Urinary bladder (tissue), 4 donors: Measurements from ENCODE around the gene MAGEB4. TPM values are rescaled to one million over a fixed set of nuclear protein-coding genes. Genes with fewer than 3 reads are reported as not detected.

Experiments
- DNase-seq: peaks from one replicate; pipeline ENCODE4 v3.0.0-alpha.2; 2015; ENCODE audit errors: extremely low spot score
- H3K27ac ChIP-seq: one replicate; pipeline ENCODE4 v1.5.1; 2013; ENCODE audit warnings: low read depth, mild to moderate bottlenecking, moderate library complexity
- H3K36me3 ChIP-seq: one replicate; pipeline ENCODE4 v1.6.1; 2013; ENCODE audit warnings: mild to moderate bottlenecking, moderate library complexity; ENCODE audit not compliant: insufficient read depth
- H3K4me1 ChIP-seq: one replicate; pipeline ENCODE4 v1.6.1; 2013; ENCODE audit warnings: mild to moderate bottlenecking, moderate library complexity; ENCODE audit not compliant: insufficient read depth
- H3K4me3 ChIP-seq: one replicate; pipeline ENCODE4 v1.5.1; 2013; ENCODE audit warnings: low read depth, low read length
- WGBS: extraction: QIAGEN DNeasy Blood & Tissue Kit; methylation state at CpG from one replicate; pipeline ENCODE4 v1.1.7; 2013; 5-methylcytosine and 5-hydroxymethylcytosine counted together
- polyA plus RNA-seq: library from polyadenylated mRNA; stranded (reverse); fragments of 200-250 nt; gene quantifications from one replicate; pipeline ENCODE4 v1.2.3, GENCODE V29; 2013
- total RNA-seq: library from RNA; depleted of rRNA; stranded (reverse); fragments of >200 nt; gene quantifications from one replicate; pipeline ENCODE4 v1.2.3, GENCODE V29; 2014
- donor health status: healthy with polysubstance abuse.
- donor health status: healthy.

MAGEB4 gene
- total and polyA plus RNA-seq, 2 donors = not detected

DNA sequence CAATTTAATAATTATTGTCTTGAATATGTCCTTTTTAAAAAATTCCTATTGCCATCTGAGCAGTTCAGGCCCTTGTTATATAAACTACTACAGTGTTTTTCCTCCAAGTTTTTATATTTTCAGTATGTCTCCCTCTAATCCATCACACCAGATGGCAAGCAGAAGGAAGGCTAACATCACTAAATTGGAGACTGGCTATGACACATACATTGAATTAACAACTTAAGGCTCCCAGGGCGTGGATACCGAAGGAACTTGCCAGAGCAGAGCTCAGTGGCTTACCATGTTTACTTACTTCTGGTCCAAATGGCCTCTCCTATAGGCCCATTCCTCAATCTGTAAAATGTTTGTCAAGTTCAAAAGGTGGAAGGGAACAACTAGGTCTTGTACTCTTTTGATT is 18.1 kb downstream of the MAGEB4 start:
- WGBS = 66% methylated on average over 2 of the region's 2 CpGs

GRCh38 chrX:30261012-30261411 is 19.2 kb downstream of the MAGEB4 start:
- no peak for DNase-seq
- Histone ChIP-seq H3K36me3 (no peaks in the 10 kb centered on the region), H3K27ac (no peak overlapping the region), H3K4me1 (no peaks in the 10 kb centered on the region), H3K4me3 (no peak overlapping the region)

More for the DNA sequence above, 18.1 kb downstream of the MAGEB4 start:
- Histone ChIP-seq H3K4me3 (no peak overlapping the region), H3K4me1 (no peaks in the 10 kb centered on the region), H3K36me3 (no peaks in the 10 kb centered on the region), H3K27ac (no peak overlapping the region)
- DNase-seq = no peak

DNA sequence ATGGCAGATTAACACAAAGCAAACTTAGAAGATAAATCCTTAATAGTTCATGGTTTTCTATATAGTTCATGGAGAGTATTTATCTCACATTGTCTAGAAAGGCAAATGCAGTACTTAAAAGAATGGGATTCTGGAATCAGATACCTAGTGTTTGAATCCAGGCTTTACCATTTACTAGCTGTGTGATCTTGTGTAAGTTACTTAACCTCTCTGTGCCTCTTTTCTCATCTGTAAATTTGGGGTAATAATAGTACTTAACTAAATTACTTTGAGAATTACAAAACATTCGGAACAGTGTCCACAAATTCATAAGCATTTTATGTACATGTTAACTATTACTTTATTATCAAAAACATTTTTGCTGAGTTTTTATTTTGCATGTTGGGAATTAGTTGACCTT is 21.0 kb downstream of the MAGEB4 start:
- 91% methylated on average over 1 of the region's 1 CpG for WGBS
- Histone ChIP-seq H3K4me3 (no peak overlapping the region), H3K36me3 (no peaks in the 10 kb centered on the region), H3K27ac (no peak overlapping the region), H3K4me1 (no peaks in the 10 kb centered on the region)
- DNase-seq = no peak

- 91% methylated on average over 3 of the region's 3 CpGs for WGBS
- Histone ChIP-seq H3K4me3 (no peak overlapping the region), H3K36me3 (no peaks in the 10 kb centered on the region), H3K27ac (no peak overlapping the region), H3K4me1 (no peaks in the 10 kb centered on the region)
- no peak for DNase-seq
These were observed 28.8 kb downstream of the MAGEB4 start for GRCh38 chrX:30270639-30271038.

DNA sequence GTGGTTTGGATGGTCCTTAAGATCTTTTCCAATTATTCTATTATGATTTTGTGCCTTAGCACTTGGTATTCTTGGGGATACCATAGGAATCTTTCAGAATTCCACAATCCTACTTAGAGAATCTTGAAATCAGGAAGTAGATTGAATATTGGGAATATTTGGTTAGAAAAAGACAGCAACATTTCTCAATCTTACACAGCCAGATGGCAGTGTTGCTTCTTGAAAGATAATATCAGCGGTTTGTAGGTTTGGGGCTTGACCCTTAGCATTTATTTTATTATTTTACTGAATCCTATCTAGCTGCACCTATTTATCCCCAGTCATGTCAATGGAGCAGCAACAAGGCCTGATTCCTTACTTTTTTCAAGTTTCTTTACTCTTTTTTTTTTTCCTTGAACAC is 33.7 kb downstream of the MAGEB4 start:
- DNase-seq = no peak
- H3K27ac ChIP-seq = no peak overlapping the region
- H3K4me3 ChIP-seq = no peak overlapping the region
- H3K4me1 ChIP-seq = no peaks in the 10 kb centered on the region
- no peaks in the 10 kb centered on the region for H3K36me3 ChIP-seq
- WGBS = 24% methylated on average over 1 of the region's 1 CpG

GRCh38 chrX:30278365-30278764 is 36.6 kb downstream of the MAGEB4 start:
- Histone ChIP-seq H3K4me1 (no peaks in the 10 kb centered on the region), H3K36me3 (no peaks in the 10 kb centered on the region), H3K27ac (no peak overlapping the region), H3K4me3 (no peak overlapping the region)
- no peak for DNase-seq
- WGBS = 84% methylated on average over 1 of the region's 1 CpG

DNA sequence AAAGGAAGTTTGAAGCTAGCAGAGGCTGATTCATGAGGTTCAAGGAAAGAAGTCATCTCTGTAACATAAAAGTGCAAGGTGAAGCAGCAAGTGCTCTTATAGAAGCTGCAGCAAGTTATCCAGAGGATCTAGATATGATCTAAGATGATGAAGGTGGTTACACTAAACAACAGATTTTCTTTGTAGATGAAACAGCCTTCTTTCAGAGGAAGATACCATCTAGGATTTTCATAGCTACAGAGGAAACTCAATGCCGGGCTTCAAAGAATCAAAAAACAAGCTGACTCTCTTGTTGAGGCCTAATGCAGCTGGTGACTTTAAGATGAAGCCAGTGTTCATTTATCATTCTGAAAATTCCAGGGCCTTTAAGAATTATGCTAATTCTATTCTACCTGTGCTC is 38.6 kb downstream of the MAGEB4 start:
- Histone ChIP-seq H3K4me1 (no peaks in the 10 kb centered on the region), H3K4me3 (no peak overlapping the region), H3K27ac (no peak overlapping the region), H3K36me3 (no peaks in the 10 kb centered on the region)
- WGBS = 61% methylated on average over 1 of the region's 1 CpG
- no peak for DNase-seq

DNA sequence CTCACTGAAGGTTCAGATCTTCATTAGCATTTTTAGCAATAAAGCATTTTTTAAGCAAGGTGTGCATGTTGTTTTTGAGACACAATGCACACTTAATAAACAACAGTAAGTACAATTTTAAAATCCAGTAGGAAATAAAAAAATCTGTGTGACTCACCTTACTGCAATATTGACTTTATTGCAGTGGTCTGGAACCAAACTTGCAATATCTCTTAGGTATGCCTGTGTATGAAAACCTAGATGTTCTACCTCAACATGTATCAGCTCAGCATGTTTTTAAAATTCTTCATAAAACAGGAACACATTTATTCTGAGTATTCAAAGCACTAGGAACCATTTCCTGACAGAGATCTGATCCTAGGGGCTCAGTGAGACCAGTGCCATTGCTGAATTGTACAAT is 40.7 kb downstream of the MAGEB4 start:
- no peak for DNase-seq
- Histone ChIP-seq H3K36me3 (no peaks in the 10 kb centered on the region), H3K4me3 (no peak overlapping the region), H3K4me1 (no peaks in the 10 kb centered on the region), H3K27ac (no peak overlapping the region)

- 73% methylated on average over 3 of the region's 3 CpGs for WGBS
- DNase-seq = no peak
- no peak overlapping the region for H3K27ac ChIP-seq
- no peak overlapping the region for H3K4me3 ChIP-seq
- H3K36me3 ChIP-seq = no peaks in the 10 kb centered on the region
- H3K4me1 ChIP-seq = no peaks in the 10 kb centered on the region
These were observed 41.8 kb downstream of the MAGEB4 start for GRCh38 chrX:30283456-30284200.

Other genes starting within 250 kb of the MAGEB4 start
- gene MAGEB2, start 26.4 kb upstream of the MAGEB4 start, total RNA-seq = not detected
- gene MAGEB2, start 26.4 kb upstream of the MAGEB4 start, polyA plus RNA-seq = not detected
- gene MAGEB3, start 11.3 kb upstream of the MAGEB4 start, total RNA-seq = not detected
- not detected for gene MAGEB3, start 11.3 kb upstream of the MAGEB4 start, polyA plus RNA-seq
- not detected for gene MAGEB1, start 5.1 kb downstream of the MAGEB4 start, total RNA-seq
- gene MAGEB1, start 5.1 kb downstream of the MAGEB4 start, polyA plus RNA-seq = not detected
- gene NR0B1, start 67.4 kb downstream of the MAGEB4 start, total RNA-seq = not detected
- not detected for gene NR0B1, start 67.4 kb downstream of the MAGEB4 start, polyA plus RNA-seq